Measurements from ENCODE around the gene JAZF1. TPM values are rescaled to one million over a fixed set of nuclear protein-coding genes. Genes with fewer than 3 reads are reported as not detected.

The JAZF1 gene
- total RNA-seq, 1 donor from 2014 or later: 7.2 TPM

GRCh38 chr7:28107960-28108359 lies 72.6 kb downstream of the JAZF1 start:
- TF ChIP-seq CTCF (IDR thresholded peaks at IDR 0.05; ENCODE audit: unreplicated experiment): no peak
- Mint-ChIP-seq H3K27me3 (ENCODE audit: low read depth) (no peaks in the 10 kb centered on the region), H3K27ac (no peak overlapping the region), H3K36me3 (no peaks in the 10 kb centered on the region), H3K4me3 (no peak overlapping the region), H3K4me1 (peaks cover 40% of the 10 kb centered on the region), H3K9me3 (no peaks in the 10 kb centered on the region)
- no peak for DNase-seq (ENCODE audit: low spot score in 2 of 2, unreplicated experiment in 2 of 2)

- Mint-ChIP-seq H3K9me3 (no peaks in the 10 kb centered on the region), H3K27me3 (ENCODE audit: low read depth) (no peaks in the 10 kb centered on the region), H3K4me3 (no peak overlapping the region), H3K4me1 (peaks cover 36% of the 10 kb centered on the region), H3K27ac (peak overlapping the region; percentile 52), H3K36me3 (no peaks in the 10 kb centered on the region)
- DNase-seq (ENCODE audit: low spot score in 2 of 2, unreplicated experiment in 2 of 2): no peak
- TF ChIP-seq CTCF (IDR thresholded peaks at IDR 0.05; ENCODE audit: unreplicated experiment): no peak
These were observed 74.2 kb downstream of the JAZF1 start for GRCh38 chr7:28106321-28106829.

- Mint-ChIP-seq H3K4me1 (peaks cover 39% of the 10 kb centered on the region), H3K4me3 (no peak overlapping the region), H3K36me3 (no peaks in the 10 kb centered on the region), H3K9me3 (no peaks in the 10 kb centered on the region), H3K27ac (no peak overlapping the region), H3K27me3 (ENCODE audit: low read depth) (no peaks in the 10 kb centered on the region)
- DNase-seq (ENCODE audit: low spot score in 2 of 2, unreplicated experiment in 2 of 2): no peak
- TF ChIP-seq CTCF (IDR thresholded peaks at IDR 0.05; ENCODE audit: unreplicated experiment): no peak
These were observed 75.4 kb downstream of the JAZF1 start for GRCh38 chr7:28105234-28105633.

- no peaks in the 10 kb centered on the region for H3K9me3 Mint-ChIP-seq
- no peak overlapping the region for H3K4me3 Mint-ChIP-seq
- TF ChIP-seq CTCF (IDR thresholded peaks at IDR 0.05; ENCODE audit: unreplicated experiment): no peak
- H3K27ac Mint-ChIP-seq: peak overlapping the region; percentile 19
- H3K36me3 Mint-ChIP-seq: no peaks in the 10 kb centered on the region
- no peaks in the 10 kb centered on the region for H3K27me3 Mint-ChIP-seq (ENCODE audit: low read depth)
- no peak for DNase-seq (ENCODE audit: low spot score in 2 of 2, unreplicated experiment in 2 of 2)
- H3K4me1 Mint-ChIP-seq: peaks cover 40% of the 10 kb centered on the region
These were observed 75.8 kb downstream of the JAZF1 start for GRCh38 chr7:28104811-28105210.

GRCh38 chr7:28104041-28104541 lies 76.5 kb downstream of the JAZF1 start:
- Mint-ChIP-seq H3K4me1 (peaks cover 43% of the 10 kb centered on the region), H3K27me3 (ENCODE audit: low read depth) (no peaks in the 10 kb centered on the region), H3K27ac (peak overlapping the region; percentile 15), H3K9me3 (no peaks in the 10 kb centered on the region), H3K4me3 (no peak overlapping the region), H3K36me3 (no peaks in the 10 kb centered on the region)
- no peak for TF ChIP-seq CTCF (IDR thresholded peaks at IDR 0.05; ENCODE audit: unreplicated experiment)
- peak in 1 of 2 experiments; percentile 27 for DNase-seq (ENCODE audit: low spot score in 2 of 2, unreplicated experiment in 2 of 2)

GRCh38 chr7:28102797-28103196 lies 77.8 kb downstream of the JAZF1 start:
- TF ChIP-seq CTCF (IDR thresholded peaks at IDR 0.05; ENCODE audit: unreplicated experiment): no peak
- no peaks in the 10 kb centered on the region for H3K9me3 Mint-ChIP-seq
- no peak overlapping the region for H3K4me3 Mint-ChIP-seq
- H3K27ac Mint-ChIP-seq: no peak overlapping the region
- H3K27me3 Mint-ChIP-seq (ENCODE audit: low read depth): no peaks in the 10 kb centered on the region
- peaks cover 43% of the 10 kb centered on the region for H3K4me1 Mint-ChIP-seq
- no peaks in the 10 kb centered on the region for H3K36me3 Mint-ChIP-seq
- DNase-seq (ENCODE audit: low spot score in 2 of 2, unreplicated experiment in 2 of 2): no peak

Measured in mesothelial cell of epicardium (in vitro differentiated cells).